ENCODE results near the gene GINS2. TPM values are rescaled to one million over a fixed set of nuclear protein-coding genes. Genes with fewer than 3 reads are reported as not detected.

Gene GINS2
- polyA plus RNA-seq, 12 donors = 6.4 to 16.5 (median 10.6) TPM; not detected in 1

DNA sequence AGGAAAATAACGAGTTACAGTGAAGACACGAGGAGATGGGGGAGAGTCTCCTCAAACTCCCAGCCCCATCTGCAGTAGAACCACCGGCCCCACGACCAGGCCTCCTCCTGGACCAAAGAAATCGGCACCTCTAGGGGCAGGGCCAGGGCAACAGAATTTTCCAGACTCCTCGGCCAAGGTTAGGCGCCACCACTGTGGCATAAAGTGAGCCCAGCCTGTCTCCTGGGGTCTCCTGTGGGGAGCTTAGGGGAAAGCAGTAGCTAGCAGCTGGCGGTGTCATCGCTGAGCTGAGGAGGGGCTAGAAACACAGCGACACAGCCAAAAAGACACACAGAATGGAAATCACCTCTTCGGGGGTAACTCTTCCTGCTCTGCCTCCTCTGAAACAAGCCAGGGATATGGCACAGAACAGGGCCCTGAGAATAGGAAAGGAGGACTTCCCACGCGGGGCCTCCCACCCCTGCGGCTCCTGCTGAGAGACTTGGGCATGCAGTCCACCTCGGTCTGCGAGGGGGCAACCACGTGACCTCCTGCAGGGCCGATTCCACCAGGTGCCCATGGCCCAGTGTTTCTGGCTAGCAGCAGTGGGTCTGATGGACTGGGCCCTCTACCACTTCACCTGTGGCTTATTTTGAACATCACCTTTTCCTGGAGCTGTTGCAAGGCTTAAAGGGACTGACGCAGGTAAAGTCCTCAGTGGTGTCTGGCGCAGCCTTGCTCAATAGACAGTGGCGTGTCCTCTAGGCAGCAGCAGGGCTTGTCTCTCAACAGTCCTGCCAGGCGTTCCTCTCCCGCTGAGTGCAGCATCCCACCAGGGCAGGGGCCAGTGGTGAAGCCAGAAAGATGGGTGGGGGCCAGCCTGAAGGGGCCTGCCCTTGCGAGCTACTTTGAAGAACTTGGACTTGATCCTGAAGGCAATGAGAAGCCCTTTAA, 6.7 kb upstream of the GINS2 start:
- no peak for DNase-seq

DNA sequence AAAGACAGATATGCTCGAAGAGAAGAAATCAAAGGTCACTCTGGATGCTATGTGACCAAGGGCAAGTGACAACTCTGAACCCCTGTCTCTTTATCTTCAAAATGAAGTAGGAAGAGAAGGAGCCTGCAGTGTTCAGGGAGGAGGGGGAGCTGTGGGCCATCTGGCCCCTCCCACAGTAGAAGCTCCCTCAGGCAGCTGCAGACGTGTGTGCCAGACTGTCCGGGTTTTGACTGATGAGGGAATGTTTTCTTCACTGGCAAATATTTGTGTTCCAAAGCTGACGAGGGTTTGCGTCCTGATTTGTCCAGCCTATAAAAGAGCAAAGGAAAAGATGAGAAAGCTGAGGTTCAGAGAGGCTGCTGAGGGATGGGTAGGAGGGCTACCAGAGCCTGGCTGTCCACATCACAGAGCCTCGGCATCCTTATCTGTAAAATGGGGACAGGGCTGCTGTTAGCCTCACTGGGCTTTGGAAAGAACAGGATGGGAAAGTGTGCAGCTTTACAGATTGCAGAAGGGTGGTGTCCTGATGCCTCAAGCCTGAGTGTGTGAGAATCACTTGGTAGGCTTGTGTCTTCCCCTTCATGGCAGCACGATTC, 1.8 kb upstream of the GINS2 start:
- no peak for DNase-seq

GRCh38 chr16:85689950-85690320, 1.2 kb upstream of the GINS2 start:
- no peak for DNase-seq

DNA sequence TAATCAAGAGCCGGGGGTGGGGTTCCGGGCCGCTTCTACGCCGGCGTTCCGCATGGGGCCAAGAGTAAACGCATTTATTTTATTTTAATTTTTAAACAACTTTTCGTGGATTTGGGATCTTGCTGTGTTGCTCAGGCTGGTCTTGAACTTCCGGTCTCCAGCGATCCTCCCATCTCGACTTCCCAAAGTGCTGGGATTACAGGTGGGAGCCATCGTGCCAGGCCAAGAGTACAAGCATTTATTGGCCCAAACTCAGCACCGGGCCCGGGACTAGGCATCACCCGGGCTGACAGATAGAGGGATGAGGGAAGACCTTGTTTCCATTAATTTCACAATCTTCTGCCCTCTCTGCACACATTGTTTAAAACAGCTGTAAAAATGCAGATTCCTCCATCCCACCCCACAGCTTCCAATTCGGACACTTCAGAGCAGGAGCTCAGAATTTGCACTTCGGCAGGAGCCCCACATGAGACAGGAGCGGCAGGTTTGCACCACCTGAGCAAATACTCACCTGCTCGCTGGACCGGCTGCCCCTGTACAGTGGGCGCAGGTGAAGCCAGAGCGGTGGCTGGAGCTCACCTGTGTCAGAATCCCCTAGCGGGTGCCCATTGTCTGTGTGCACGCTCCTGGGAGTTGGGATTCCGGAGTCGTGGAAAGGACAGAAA, 663 bp upstream of the GINS2 start:
- DNase-seq = no peak

DNA sequence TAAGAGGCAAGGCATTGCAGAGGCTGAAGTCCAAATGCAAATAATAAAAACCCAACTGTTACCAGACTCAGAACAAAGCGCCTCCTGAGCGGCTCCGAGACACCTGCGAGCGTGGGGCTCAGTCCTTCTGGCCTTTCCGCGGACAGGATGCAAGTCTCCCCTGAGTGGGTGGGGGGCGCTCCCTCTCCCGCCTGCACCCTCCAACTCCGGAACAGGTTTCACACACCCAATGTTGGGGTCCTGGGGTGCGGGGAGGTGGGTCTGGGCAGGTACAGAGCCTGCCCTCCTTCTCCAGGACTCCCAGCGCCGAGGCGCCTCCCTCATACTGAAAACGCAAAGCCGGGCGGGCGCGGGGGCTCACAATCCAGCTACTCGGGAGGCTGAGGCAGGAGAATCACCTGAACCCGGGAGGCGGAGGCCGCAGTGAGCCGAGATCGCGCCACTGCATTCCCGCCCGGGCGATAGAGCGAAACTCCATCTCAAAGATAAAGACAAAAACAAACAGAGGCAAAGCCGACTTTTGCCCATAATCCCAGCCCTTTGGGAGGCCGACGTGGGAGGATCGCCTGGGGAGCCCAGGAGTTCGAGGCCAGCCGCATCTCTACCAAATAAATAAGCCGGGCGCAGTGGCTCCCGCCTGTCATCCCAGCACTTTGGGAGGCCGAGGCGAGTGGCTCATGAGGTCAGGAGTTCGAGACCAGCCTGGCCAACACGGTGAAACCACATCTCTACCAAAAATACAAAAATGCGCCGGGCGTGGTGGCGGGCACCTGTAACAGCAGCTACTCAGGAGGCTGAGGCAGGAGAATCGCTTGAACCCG, 893 bp downstream of the GINS2 start:
- no peak for DNase-seq

GRCh38 chr16:85686912-85687591, 1.7 kb downstream of the GINS2 start:
- DNase-seq = no peak

DNA sequence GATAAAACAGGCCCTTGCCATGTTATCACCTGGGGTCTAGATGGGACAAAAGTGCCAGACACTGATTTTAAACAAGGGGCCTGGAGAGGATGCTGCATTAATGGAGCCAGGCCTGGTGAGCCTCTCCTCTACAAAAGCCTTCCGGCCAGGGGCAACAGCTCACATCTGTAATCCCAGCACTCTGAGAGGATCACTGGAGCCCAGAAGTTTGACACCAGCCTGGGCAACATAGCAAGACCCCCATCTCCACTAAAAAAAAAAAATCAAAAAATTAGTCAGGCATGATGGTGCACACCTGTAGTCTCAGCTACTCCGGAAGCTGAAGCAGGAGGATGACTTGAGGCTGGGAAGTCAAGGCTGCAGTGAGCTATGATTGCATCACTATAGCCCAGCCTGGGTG, 3.5 kb downstream of the GINS2 start:
- no peak for DNase-seq

GRCh38 chr16:85683363-85683762, 5.4 kb downstream of the GINS2 start:
- no peak for DNase-seq

DNA sequence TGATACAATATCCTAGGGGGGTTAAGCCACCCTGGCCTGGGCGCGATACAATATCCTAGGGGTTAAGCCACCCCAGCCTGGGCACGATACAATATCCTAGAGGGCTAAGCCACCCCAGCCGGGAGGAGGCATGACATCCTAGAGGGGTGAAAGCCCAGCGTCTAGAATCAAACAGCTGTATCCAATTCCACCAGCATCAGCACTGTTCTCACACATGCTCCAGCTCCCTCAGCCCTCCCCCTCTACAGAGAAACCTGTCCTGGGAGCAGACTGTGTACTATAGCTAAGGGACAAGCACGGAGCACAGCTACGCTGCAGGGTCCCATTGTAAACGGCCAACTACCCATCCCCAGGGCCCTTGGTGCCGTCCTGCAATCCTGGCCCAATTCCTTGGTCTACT, 6.2 kb downstream of the GINS2 start:
- DNase-seq = no peak

DNA sequence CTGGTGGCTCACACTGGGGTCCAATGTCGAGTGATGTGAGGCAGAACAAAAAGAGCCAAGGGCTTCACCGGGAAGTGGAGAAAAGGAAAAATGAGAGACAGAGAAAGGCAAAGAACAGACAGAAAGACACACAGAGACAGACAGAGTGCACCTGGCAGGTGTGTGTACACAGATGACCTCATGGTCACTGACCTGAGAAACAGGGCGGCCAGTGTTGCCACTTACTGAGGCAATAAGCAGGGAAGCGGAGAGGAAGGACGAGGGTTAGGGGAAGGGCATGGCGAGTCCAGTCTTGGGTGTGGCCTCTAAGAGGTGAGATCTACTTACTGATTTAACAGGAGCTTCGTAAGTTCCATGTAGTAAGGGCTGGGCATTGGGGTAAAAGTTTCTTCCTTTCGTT, 7.5 kb downstream of the GINS2 start:
- DNase-seq = no peak

DNA sequence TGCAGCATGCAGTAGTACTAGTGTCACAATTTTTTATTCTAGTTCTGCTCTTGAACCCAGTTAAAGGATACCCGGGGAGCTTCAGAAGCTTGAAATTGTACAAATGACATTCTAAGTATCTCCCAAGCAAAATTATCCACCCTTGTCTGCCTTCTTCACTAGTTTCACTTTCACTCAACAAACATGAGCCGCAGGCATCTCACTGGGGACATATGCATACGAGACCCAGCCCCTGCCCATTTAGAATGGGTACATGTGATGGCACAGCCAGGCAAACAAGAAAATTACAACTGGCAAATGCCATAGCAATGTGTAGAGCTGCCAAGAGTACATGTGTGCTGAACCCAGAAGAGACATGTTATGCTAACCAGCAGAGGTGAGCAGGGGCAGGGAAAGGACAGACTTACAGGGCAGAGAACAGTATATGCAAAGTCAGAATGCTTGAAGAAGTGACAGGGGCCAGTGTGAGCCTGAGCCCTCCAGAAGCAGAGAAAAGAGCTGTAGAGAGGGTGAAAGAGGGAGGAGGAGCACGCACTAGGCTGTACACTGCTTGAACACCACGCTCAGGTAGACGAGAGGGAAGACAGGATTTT, 8.3 kb downstream of the GINS2 start:
- no peak for DNase-seq

DNA sequence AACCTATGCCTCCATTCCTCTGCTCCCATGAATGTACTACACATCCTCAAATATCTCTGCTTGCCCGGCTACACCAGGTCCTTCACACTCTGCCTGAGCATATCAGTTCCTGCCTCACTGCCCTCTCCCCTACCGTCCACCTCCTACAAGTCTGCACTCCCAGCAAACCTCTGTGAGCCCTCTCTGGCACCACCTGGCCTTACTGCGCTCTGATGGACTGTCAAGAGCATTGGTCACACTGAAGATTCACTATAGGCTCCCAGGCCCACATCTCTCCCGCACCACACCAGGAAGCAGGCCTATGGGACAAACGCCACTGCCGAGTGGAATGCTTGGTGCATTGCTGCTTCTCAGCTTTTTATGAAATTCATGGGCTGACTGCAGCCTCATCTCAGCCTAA, 8.9 kb downstream of the GINS2 start:
- DNase-seq = no peak

GRCh38 chr16:85678821-85679220, 9.9 kb downstream of the GINS2 start:
- no peak for DNase-seq

GRCh38 chr16:85678016-85678415, 10.7 kb downstream of the GINS2 start:
- no peak for DNase-seq

DNA sequence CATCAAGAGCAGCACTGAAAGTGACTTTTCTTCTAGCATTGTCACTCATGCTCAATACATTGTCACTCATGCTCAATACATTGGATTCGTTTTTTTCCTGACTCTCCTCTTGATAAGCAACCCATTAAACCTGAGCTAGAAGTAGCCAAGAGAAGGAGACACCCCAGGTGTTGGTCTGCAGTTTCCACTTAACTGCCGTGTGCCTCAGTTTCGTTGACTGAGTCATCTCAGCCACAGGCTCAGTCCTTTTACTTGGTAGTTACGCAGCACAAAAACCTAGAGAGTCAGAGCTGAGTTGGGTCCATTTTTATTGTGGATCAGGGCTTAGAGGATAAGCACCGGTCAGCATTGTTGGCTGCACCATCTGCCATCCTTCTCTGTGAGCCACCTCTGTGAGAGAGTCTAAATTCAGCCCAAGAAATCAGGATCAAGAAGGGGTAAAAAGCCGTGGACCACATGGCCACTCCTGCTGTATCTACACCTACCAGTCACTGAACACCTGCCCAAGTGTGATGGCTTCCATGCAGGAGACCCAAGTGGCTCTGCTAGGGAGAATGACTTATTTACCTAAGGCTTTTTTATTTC, 11.3 kb downstream of the GINS2 start:
- DNase-seq = no peak

- DNase-seq = no peak
These were observed 12.3 kb downstream of the GINS2 start for GRCh38 chr16:85676466-85676865.

- DNase-seq = no peak
These were observed 13.4 kb downstream of the GINS2 start for GRCh38 chr16:85675251-85675874.

DNA sequence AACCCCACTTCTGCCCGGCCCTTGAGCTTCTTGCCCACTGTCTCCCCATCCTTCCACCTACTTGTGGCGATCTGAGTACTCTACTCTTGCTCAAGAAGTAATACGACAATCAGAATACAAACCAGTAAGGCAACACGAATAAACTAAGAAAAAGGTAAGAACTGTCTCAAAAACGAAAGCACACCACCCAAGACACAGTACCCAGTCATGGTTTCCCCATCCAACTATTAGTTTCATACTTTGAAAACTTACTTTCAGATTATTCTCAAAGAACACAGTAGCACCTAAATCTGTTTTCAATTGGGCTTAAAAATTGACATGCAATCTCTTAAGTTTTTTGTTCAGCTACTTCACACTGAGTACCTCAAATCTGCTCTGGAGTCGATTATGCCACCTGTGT, 13.9 kb downstream of the GINS2 start:
- DNase-seq = no peak

DNA sequence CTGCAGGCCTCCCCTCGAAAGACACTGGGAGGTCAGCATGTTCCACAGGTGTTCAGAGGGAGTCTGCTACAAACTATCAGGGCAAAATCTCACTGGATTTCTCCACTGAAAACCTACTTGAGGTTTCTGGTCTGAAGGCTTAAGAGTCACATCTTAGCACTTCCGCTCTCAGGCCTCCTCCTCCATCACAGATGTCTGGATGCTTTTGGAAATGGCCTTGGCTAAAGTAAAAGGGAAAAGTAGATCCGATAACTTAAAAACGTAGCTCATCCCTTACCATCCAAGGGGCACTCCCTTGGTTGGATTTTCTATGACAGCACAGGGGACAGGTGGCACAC, 14.4 kb downstream of the GINS2 start:
- no peak for DNase-seq

All from muscle of arm (tissue), 12 donors.